Measurements from ENCODE around the gene ABTB2. TPM values are rescaled to one million over a fixed set of nuclear protein-coding genes. Genes with fewer than 3 reads are reported as not detected.

ABTB2 gene
- total and polyA plus RNA-seq, 2 of the 8 experiments (the other 6 are each of a cell fraction or from before 2014, with no cell fraction given), result 7.7 to 10.2 TPM

GRCh38 chr11:34192481-34193401 lies 165.1 kb downstream of the ABTB2 start:
- peaks cover 8 to 24% (median 11%) of the 10 kb centered on the region in 4 experiments for H3K4me1 ChIP-seq (replicated peaks in 1 of 4; ENCODE audit: control insufficient read depth in 3 of 4, insufficient read depth in 4 of 4, low read length in 3 of 4)
- H3K23ac ChIP-seq (ENCODE audit: insufficient read length), result no peak overlapping the region
- ChIA-PET POLR2A (ENCODE audit: partially characterized antibody) (interaction anchor here (2.5 kb wide), 1 partner anchor 12 kb away, joined by 7 read pairs; no protein-coding TSS in a partner anchor), CTCF (ENCODE audit: partially characterized antibody) (interaction anchor here (0.9 to 2.2 kb wide), 6 partner anchors 10 to 165 kb away, joined by 3 to 14 read pairs (median 3); partner anchors contain the start of gene ABTB2)
- H3K79me2 ChIP-seq (ENCODE audit: control insufficient read depth in 1 of 2, insufficient read depth in 2 of 2, low read length in 2 of 2), result no peaks in the 10 kb centered on the region
- 77% methylated on average over 14 of the region's 14 CpGs; no CpG with 5 or more reads in 1 of the 2 experiments for WGBS, 2 experiments (ENCODE audit: extremely low coverage in 1 of 2, insufficient coverage in 1 of 2, insufficient read length in 1 of 2, insufficient replicate concordance in 2 of 2, low coverage in 1 of 2, low lambda C conversion rate in 2 of 2, missing lambda C conversion rate in 1 of 2)
- H4K91ac ChIP-seq (replicated peaks; ENCODE audit: insufficient read length, low read length), result no peak overlapping the region
- H2BK20ac ChIP-seq (ENCODE audit: low read length), result 0 out of 2 replicates have a peak overlapping the region, but pooled peaks have one; percentile 48
- H2BK120ac ChIP-seq (replicated peaks; ENCODE audit: low read depth, low read length), result no peak overlapping the region
- 0 out of 2 replicates have a peak overlapping the region, but pooled peaks have one; percentile 26 for H2BK5ac ChIP-seq (ENCODE audit: low read depth, low read length)
- no peak overlapping the region for H4K5ac ChIP-seq (ENCODE audit: insufficient read length, low read depth, low read length)
- no peak overlapping the region for H3K4me3 ChIP-seq (ENCODE audit: extremely low read depth in 1 of 4, insufficient read depth in 2 of 4, low read depth in 3 of 4, low read length in 4 of 4)
- H3K4me2 ChIP-seq (ENCODE audit: insufficient read depth in 1 of 2, low read depth in 2 of 2, low read length in 2 of 2), result no peak overlapping the region
- H3K9me3 ChIP-seq (ENCODE audit: insufficient read depth in 2 of 2, low read depth in 1 of 2, low read length in 1 of 2), result no peaks in the 10 kb centered on the region
- H3K18ac ChIP-seq (ENCODE audit: extremely low read depth, low read length), result no peak overlapping the region
- no peaks in the 10 kb centered on the region for H3K36me3 ChIP-seq (ENCODE audit: control insufficient read depth in 2 of 4, insufficient read depth in 4 of 4, low read length in 3 of 4)
- no peak overlapping the region for H3K4ac ChIP-seq (replicated peaks; ENCODE audit: insufficient read length, low read depth, low read length)
- peak overlapping the region; percentile 4; the same call in 1 of the 2 replicates for H4K8ac ChIP-seq (ENCODE audit: extremely low read depth, insufficient read depth, low read length)
- no peaks in the 10 kb centered on the region for H3K79me1 ChIP-seq (ENCODE audit: low read depth, low read length)
- H3K27ac ChIP-seq (ENCODE audit: low read depth, low read length), result no peak overlapping the region
- no peak overlapping the region for H3K9ac ChIP-seq (replicated peaks in 1 of 4; ENCODE audit: extremely low read depth in 1 of 4, low read depth in 3 of 4, low read length in 3 of 4)
- no peak overlapping the region for H2AK5ac ChIP-seq (ENCODE audit: low read depth, low read length)
- FAIRE-seq, result no peak
- no peaks in the 10 kb centered on the region for H3K23me2 ChIP-seq (ENCODE audit: low read depth, low read length)
- H3K56ac ChIP-seq (replicated peaks; ENCODE audit: insufficient read length, low read depth, low read length), result no peak overlapping the region
- no peak overlapping the region for H3K14ac ChIP-seq (ENCODE audit: insufficient read length)
- H2BK12ac ChIP-seq (ENCODE audit: low read depth, low read length), result peak overlapping the region; percentile 55; the same call in 1 of the 2 replicates
- no peak for TF ChIP-seq POLR2AphosphoS5 (IDR thresholded peaks at IDR 0.05; ENCODE audit: low read depth, low read length)
- TF ChIP-seq POLR2A (IDR thresholded peaks at IDR 0.05; ENCODE audit: control extremely low read depth in 1 of 2, low read depth in 2 of 2, low read length in 2 of 2), result no peak
- TF ChIP-seq JUN (IDR thresholded peaks at IDR 0.05; ENCODE audit: low read depth, low read length), result no peak
- H4K20me1 ChIP-seq (replicated peaks in 1 of 2; ENCODE audit: control insufficient read depth in 1 of 2, insufficient read depth in 2 of 2, low read length in 2 of 2), result no peaks in the 10 kb centered on the region
- no peak for DNase-seq (ENCODE audit: low read depth in 1 of 2, low spot score in 2 of 2)
- H2BK15ac ChIP-seq (ENCODE audit: low read length), result peak overlapping the region; percentile 31; the same call in 1 of the 2 replicates
- no peaks in the 10 kb centered on the region for H3K27me3 ChIP-seq (replicated peaks in 1 of 4; ENCODE audit: control insufficient read depth in 3 of 4, extremely low read depth in 1 of 4, insufficient read depth in 3 of 4, low read length in 3 of 4)
- no peak overlapping the region for H2AFZ ChIP-seq (ENCODE audit: low read length)
